GM12891 (cell line): ENCODE data around the gene ZFP64.
A peak's percentile ranks its signal among the peaks of the same experiment; 100 is the strongest.

Experiments used
- DNase-seq: peaks from one replicate; pipeline ENCODE4 v3.0.0; 2011; ENCODE audit warnings: low spot score; ENCODE audit not compliant: insufficient read length
- FAIRE-seq: peaks from 2 replicates; lab custom pipeline; 2011; peaks lifted over from hg19 to GRCh38; lab: Jason Lieb, UNC
- PAX5 ChIP-seq: IDR thresholded peaks from 2 replicates; pipeline ENCODE4 v1.6.1; 2011; ENCODE audit warnings: low read length, moderate library complexity, mild to moderate bottlenecking; ENCODE audit not compliant: insufficient read depth, severe bottlenecking
- POLR2A ChIP-seq: IDR thresholded peaks from 2 replicates; pipeline ENCODE4 v1.6.1; 2011; ENCODE audit warnings: low read depth, low read length, control low read depth
- POLR2AphosphoS5 ChIP-seq: IDR thresholded peaks from 2 replicates; pipeline ENCODE4 v1.6.1; 2011; ENCODE audit warnings: low read depth, low read length, control low read depth
- POU2F2 ChIP-seq: IDR thresholded peaks from 2 replicates; pipeline ENCODE4 v1.6.1; 2011; ENCODE audit warnings: low read depth, mild to moderate bottlenecking, control low read depth, low read length, moderate library complexity
- SPI1 ChIP-seq: IDR thresholded peaks from 2 replicates; pipeline ENCODE4 v1.6.1; 2011; ENCODE audit warnings: low read depth, low read length, control low read depth
- TAF1 ChIP-seq: IDR thresholded peaks from 2 replicates; pipeline ENCODE4 v1.6.1; 2011; ENCODE audit warnings: low read depth, low read length, control low read depth

ZFP64 gene

GRCh38 chr20:52171025-52171424, 20.6 kb downstream of the ZFP64 start:
- TF ChIP-seq POLR2A = no peak
- TF ChIP-seq TAF1 = no peak
- no peak for TF ChIP-seq POLR2AphosphoS5
- TF ChIP-seq SPI1 = no peak
- TF ChIP-seq POU2F2 = no peak
- TF ChIP-seq PAX5 = no peak
- DNase-seq (no peak), FAIRE-seq (peak; percentile 74)

- TF ChIP-seq PAX5 (no peak), POU2F2 (no peak), SPI1 (no peak), POLR2A (no peak), POLR2AphosphoS5 (no peak), TAF1 (no peak)
- DNase-seq (no peak), FAIRE-seq (no peak)
Measured at GRCh38 chr20:52168116-52168515, 23.5 kb downstream of the ZFP64 start.

GRCh38 chr20:52167232-52167840, 24.2 kb downstream of the ZFP64 start:
- FAIRE-seq = no peak
- DNase-seq = no peak
- TF ChIP-seq TAF1 (no peak), POLR2AphosphoS5 (no peak), SPI1 (no peak), PAX5 (no peak), POU2F2 (no peak), POLR2A (no peak)

- FAIRE-seq = no peak
- DNase-seq = no peak
- TF ChIP-seq POLR2A (no peak), TAF1 (no peak), POU2F2 (no peak), POLR2AphosphoS5 (no peak), SPI1 (no peak)
Measured at GRCh38 chr20:52166150-52166549, 25.4 kb downstream of the ZFP64 start.

- FAIRE-seq = no peak
- TF ChIP-seq SPI1 = no peak
- TF ChIP-seq POU2F2 = no peak
- TF ChIP-seq POLR2AphosphoS5 = no peak
- TF ChIP-seq PAX5 = no peak
- TF ChIP-seq TAF1 = no peak
- TF ChIP-seq POLR2A = no peak
- no peak for DNase-seq
Measured at GRCh38 chr20:52160621-52161204, 30.9 kb downstream of the ZFP64 start.

GRCh38 chr20:52160049-52160570, 31.5 kb downstream of the ZFP64 start:
- FAIRE-seq = no peak
- no peak for TF ChIP-seq POU2F2
- TF ChIP-seq SPI1 = no peak
- no peak for TF ChIP-seq PAX5
- TF ChIP-seq TAF1 = no peak
- no peak for TF ChIP-seq POLR2A
- no peak for TF ChIP-seq POLR2AphosphoS5
- DNase-seq = no peak

- DNase-seq = no peak
- TF ChIP-seq SPI1 (no peak), POLR2A (no peak), POU2F2 (no peak), PAX5 (no peak), TAF1 (no peak), POLR2AphosphoS5 (no peak)
- no peak for FAIRE-seq
Measured at GRCh38 chr20:52154575-52154974, 37.0 kb downstream of the ZFP64 start.

GRCh38 chr20:52153896-52154295, 37.7 kb downstream of the ZFP64 start:
- FAIRE-seq (no peak), DNase-seq (no peak)
- TF ChIP-seq POLR2AphosphoS5 (no peak), SPI1 (no peak), POU2F2 (no peak), TAF1 (no peak), PAX5 (no peak), POLR2A (no peak)

- FAIRE-seq (no peak), DNase-seq (no peak)
- TF ChIP-seq POLR2A (no peak), SPI1 (no peak), PAX5 (no peak)
Measured at GRCh38 chr20:52152921-52153320, 38.7 kb downstream of the ZFP64 start.

GRCh38 chr20:52152416-52152815, 39.2 kb downstream of the ZFP64 start:
- DNase-seq (no peak), FAIRE-seq (no peak)
- TF ChIP-seq POLR2A (no peak), POLR2AphosphoS5 (no peak)
